ENCODE data around the gene ATP6V1G3.
A peak's percentile ranks its signal among the peaks of the same experiment; 100 is the strongest.

ATP6V1G3 gene

DNA sequence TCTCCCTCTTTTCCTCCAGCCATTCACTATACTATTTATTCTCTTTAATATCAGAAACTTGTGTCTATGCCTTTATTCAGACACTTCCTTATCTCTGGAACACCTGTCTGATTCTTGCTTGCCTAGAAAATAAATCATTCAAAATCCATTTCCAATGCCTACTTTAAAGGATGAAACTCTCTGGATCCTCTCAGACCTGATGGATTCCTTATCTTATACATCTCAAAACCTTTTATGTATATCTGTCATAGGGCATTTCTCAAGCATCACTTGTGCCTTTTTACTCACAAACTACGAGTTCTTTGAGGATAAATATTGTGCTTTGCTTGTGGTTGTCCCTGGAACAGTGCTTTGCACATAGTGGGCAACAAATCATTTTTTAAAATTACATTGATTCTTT lies 3.8 kb upstream of the ATP6V1G3 start:
- Histone ChIP-seq H3K27ac (ENCODE audit: low read length) (no peak overlapping the region), H3K36me3 (replicated peaks; ENCODE audit: insufficient read depth, low read length) (no peaks in the 10 kb centered on the region), H3K4me1 (ENCODE audit: low read length) (peaks cover 22% of the 10 kb centered on the region), H3K79me2 (ENCODE audit: low read length) (no peaks in the 10 kb centered on the region), H3K9me3 (replicated peaks; ENCODE audit: insufficient read depth, low read length) (no peaks in the 10 kb centered on the region), H3K9me2 (replicated peaks; ENCODE audit: insufficient read depth, low read length) (no peaks in the 10 kb centered on the region), H3K4me3 (ENCODE audit: low read length) (no peak overlapping the region), H4K20me1 (ENCODE audit: insufficient read depth, low read length) (no peaks in the 10 kb centered on the region), H3K4me2 (ENCODE audit: low read depth, low read length) (no peak overlapping the region), H2AFZ (ENCODE audit: low read length) (no peak overlapping the region), H3K27me3 (replicated peaks; ENCODE audit: insufficient read depth, low read length) (no peaks in the 10 kb centered on the region), H3K9ac (ENCODE audit: low read length) (no peak overlapping the region), H3F3A (ENCODE audit: insufficient read depth, low read length) (0 out of 2 replicates have a peak, but pooled peaks cover under 1% of the 10 kb centered on the region)
- DNase-seq, result no peak
- no peak for TF ChIP-seq EZH2phosphoT487 (IDR thresholded peaks at IDR 0.05; ENCODE audit: low read length)
- no peak for TF ChIP-seq EZH2 (optimal IDR thresholded peaks at IDR 0.05; ENCODE audit: low read depth, low read length)
- TF ChIP-seq, protein P1, sequence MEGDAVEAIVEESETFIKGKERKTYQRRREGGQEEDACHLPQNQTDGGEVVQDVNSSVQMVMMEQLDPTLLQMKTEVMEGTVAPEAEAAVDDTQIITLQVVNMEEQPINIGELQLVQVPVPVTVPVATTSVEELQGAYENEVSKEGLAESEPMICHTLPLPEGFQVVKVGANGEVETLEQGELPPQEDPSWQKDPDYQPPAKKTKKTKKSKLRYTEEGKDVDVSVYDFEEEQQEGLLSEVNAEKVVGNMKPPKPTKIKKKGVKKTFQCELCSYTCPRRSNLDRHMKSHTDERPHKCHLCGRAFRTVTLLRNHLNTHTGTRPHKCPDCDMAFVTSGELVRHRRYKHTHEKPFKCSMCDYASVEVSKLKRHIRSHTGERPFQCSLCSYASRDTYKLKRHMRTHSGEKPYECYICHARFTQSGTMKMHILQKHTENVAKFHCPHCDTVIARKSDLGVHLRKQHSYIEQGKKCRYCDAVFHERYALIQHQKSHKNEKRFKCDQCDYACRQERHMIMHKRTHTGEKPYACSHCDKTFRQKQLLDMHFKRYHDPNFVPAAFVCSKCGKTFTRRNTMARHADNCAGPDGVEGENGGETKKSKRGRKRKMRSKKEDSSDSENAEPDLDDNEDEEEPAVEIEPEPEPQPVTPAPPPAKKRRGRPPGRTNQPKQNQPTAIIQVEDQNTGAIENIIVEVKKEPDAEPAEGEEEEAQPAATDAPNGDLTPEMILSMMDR (IDR thresholded peaks at IDR 0.05; ENCODE audit: low read length), result no peak

DNA sequence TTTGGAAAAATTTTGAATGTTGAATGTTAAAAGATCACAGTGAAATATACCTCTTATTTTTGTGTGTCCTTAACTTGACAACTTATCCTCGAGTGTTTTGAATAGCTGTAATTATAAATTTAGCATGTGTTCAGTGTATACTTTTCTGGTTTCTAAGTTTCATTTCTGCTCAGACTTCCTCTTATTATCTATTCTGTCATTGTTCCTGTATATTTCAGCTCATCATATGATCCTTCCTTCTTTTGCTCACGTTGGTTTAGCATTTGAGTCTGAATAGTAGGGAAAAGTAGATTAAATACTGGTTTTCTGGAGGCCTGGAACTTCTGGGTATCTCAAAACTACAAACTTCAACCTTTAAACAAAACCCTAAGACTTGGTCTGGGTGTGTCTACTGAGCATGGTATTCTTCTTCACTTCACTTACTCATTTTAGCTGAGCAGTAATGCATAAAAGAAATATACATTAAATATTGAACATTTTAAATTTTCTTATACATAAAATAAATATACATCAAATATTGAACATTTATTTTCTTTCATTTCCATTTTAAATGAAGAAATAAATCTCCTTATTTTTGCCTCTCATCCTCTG lies 3.3 kb upstream of the ATP6V1G3 start:
- Histone ChIP-seq H3K9me3 (replicated peaks; ENCODE audit: insufficient read depth, low read length) (no peaks in the 10 kb centered on the region), H3K4me2 (ENCODE audit: low read depth, low read length) (peak overlapping the region; percentile 53), H3K36me3 (replicated peaks; ENCODE audit: insufficient read depth, low read length) (no peaks in the 10 kb centered on the region), H3F3A (ENCODE audit: insufficient read depth, low read length) (no peaks in the 10 kb centered on the region), H4K20me1 (ENCODE audit: insufficient read depth, low read length) (no peaks in the 10 kb centered on the region), H3K4me1 (ENCODE audit: low read length) (peaks cover 17% of the 10 kb centered on the region), H3K27me3 (replicated peaks; ENCODE audit: insufficient read depth, low read length) (no peaks in the 10 kb centered on the region), H3K79me2 (ENCODE audit: low read length) (no peaks in the 10 kb centered on the region), H3K4me3 (ENCODE audit: low read length) (no peak overlapping the region), H2AFZ (ENCODE audit: low read length) (no peak overlapping the region), H3K9ac (ENCODE audit: low read length) (no peak overlapping the region), H3K27ac (ENCODE audit: low read length) (peak overlapping the region; percentile 4; the same call in 1 of the 2 replicates), H3K9me2 (replicated peaks; ENCODE audit: insufficient read depth, low read length) (no peaks in the 10 kb centered on the region)
- no peak for DNase-seq
- TF ChIP-seq EZH2phosphoT487 (IDR thresholded peaks at IDR 0.05; ENCODE audit: low read length) (no peak), EZH2 (optimal IDR thresholded peaks at IDR 0.05; ENCODE audit: low read depth, low read length) (no peak)
- TF ChIP-seq, protein P1 (IDR thresholded peaks at IDR 0.05; ENCODE audit: low read length), result no peak

DNA sequence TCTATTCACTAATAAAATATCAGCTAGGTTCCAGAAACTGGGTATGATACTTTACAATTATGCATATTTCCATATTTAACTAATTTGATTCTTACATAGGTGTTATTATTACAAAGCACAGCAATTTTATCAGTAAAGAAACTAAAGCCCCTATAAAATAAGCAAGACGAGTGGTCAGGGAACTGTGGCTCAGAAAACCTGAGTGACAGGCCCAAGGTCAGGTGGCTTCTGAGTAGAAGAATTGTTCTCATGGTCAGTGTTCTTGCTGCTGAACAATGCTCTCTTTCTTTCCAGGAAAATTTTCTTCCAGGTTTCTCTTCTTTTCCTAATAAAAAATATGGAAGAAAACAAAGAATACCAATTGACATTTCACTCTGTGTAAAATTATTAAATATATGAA lies 2.2 kb upstream of the ATP6V1G3 start:
- H3K9me2 ChIP-seq (replicated peaks; ENCODE audit: insufficient read depth, low read length), result no peaks in the 10 kb centered on the region
- no peak overlapping the region for H2AFZ ChIP-seq (ENCODE audit: low read length)
- no peak overlapping the region for H3K27ac ChIP-seq (ENCODE audit: low read length)
- H4K20me1 ChIP-seq (ENCODE audit: insufficient read depth, low read length), result no peaks in the 10 kb centered on the region
- H3K4me2 ChIP-seq (ENCODE audit: low read depth, low read length), result no peak overlapping the region
- no peaks in the 10 kb centered on the region for H3K9me3 ChIP-seq (replicated peaks; ENCODE audit: insufficient read depth, low read length)
- no peak for TF ChIP-seq EZH2 (optimal IDR thresholded peaks at IDR 0.05; ENCODE audit: low read depth, low read length)
- TF ChIP-seq EZH2phosphoT487 (IDR thresholded peaks at IDR 0.05; ENCODE audit: low read length), result no peak
- TF ChIP-seq, protein P1 (IDR thresholded peaks at IDR 0.05; ENCODE audit: low read length), result no peak
- no peak overlapping the region for H3K4me3 ChIP-seq (ENCODE audit: low read length)
- H3F3A ChIP-seq (ENCODE audit: insufficient read depth, low read length), result no peaks in the 10 kb centered on the region
- H3K4me1 ChIP-seq (ENCODE audit: low read length), result peaks cover 15% of the 10 kb centered on the region
- no peak for DNase-seq
- H3K36me3 ChIP-seq (replicated peaks; ENCODE audit: insufficient read depth, low read length), result no peaks in the 10 kb centered on the region
- no peaks in the 10 kb centered on the region for H3K27me3 ChIP-seq (replicated peaks; ENCODE audit: insufficient read depth, low read length)
- H3K79me2 ChIP-seq (ENCODE audit: low read length), result no peaks in the 10 kb centered on the region
- no peak overlapping the region for H3K9ac ChIP-seq (ENCODE audit: low read length)

Data from MM.1S (cell line).